Measurements from ENCODE around the gene KLHDC10. TPM values are rescaled to one million over a fixed set of nuclear protein-coding genes. Genes with fewer than 3 reads are reported as not detected.
"Not testable (repeated sequence)": the region's sequence is repeated elsewhere in the genome, so short reads cannot be mapped to it uniquely, and the experiment has no call there.

The KLHDC10 gene
- total RNA-seq, 2 donors from 2014 or later, result 27.9 to 29.0 TPM

DNA sequence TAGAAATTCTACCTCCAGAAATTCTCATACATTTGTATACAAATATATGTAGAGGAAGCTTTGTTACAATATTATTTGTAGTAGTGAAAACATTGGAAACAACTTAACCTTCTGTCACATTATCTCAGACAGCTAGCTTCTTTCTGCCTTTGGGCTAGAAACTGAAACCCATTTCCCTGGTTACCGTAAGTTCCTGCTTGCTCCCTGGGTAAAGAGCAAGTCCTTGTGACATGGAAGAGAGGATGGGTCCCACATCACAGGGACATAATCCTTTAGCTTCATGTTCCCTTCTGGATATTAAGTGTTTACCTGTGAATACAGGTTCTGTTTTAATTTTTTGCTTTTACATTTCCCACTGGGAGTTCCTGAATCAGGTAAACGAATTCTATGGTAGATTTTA, 41.8 kb downstream of the KLHDC10 start:
- intact Hi-C loops (cut with DNase I, micrococcal nuclease), result no loop called here
- ATAC-seq, result no peak

DNA sequence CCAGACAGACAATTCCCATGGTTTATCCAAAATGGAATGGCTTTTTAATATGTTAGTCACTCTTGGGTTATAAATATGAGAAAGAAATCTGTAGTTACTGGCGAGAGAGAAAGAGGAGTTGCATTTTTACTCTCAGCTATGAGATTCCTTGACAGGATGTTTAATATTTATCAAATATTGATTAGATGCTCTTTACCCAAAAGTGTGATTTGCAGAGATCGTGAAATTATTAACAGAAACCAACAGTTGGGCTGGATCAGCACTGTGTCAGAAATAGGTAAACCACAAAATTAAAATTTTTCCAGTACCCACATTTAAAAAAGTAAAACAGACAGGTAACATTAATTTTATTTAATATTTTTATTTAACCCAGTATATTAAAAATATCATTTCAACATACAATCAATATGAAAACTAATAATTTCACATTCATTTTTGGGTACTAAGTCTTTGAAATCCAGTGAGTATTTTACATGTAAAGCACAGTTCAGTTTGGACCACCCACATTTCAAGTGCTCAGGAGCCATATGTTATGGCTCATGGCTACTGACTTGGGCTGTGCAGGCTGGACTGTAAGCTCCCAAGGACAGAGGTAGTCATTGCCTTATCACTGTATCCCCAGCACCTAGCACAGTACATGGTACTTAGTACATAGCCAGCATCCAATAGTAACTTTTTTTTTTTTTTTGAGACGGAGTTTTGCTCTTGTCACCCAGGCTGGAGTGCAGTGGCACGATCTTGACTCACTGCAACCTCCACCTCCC, 42.5 kb downstream of the KLHDC10 start:
- ATAC-seq (peak; percentile 47), DNase-seq (no peak)
- intact Hi-C loops (cut with DNase I, micrococcal nuclease), result no loop called here

More for the DNA sequence above, 41.8 kb downstream of the KLHDC10 start:
- no peak for DNase-seq

DNA sequence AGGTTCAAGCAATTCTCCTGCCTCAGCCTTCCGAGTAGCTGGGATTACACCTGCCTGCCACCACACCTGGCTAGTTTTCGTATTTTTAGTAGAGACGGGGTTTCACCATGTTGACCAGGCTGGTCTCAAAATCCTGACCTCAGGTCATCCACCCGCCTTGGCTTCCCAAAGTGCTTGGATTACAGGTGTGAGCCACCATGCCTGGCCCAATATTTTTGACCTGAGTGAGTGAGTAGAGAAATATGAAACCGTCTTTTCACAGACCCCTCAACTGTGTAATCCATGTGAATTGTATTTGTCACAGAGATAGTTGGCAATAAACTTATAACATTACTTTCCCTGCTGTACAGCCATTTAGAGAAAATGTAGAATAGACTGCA, 43.1 kb downstream of the KLHDC10 start:
- intact Hi-C loops (cut with DNase I, micrococcal nuclease), result not testable (repeated sequence)
- ATAC-seq, result peak; percentile 3

DNA sequence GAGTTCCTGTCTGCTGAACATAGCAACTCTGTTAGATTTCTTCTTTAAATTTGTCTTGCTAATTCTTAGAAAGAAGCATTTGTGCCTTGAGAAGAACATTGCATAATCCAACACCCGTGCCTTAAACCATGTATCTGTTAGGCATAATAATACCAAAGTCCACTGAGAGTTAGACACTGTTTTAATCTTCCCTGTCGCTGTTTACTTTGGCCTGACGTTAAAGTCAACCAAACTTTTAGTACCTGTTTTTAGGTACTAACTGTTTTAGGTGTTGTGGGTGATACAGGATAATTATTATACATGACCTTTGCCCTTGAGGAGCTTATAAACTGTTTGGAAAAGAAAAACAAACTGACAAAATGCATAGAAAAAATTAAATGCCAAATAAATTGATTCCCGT, 43.6 kb downstream of the KLHDC10 start:
- ATAC-seq (peak; percentile 97), DNase-seq (no peak)
- intact Hi-C loops (cut with DNase I, micrococcal nuclease), result no loop called here

More for the DNA sequence above, 43.1 kb downstream of the KLHDC10 start:
- not testable (repeated sequence) for DNase-seq

DNA sequence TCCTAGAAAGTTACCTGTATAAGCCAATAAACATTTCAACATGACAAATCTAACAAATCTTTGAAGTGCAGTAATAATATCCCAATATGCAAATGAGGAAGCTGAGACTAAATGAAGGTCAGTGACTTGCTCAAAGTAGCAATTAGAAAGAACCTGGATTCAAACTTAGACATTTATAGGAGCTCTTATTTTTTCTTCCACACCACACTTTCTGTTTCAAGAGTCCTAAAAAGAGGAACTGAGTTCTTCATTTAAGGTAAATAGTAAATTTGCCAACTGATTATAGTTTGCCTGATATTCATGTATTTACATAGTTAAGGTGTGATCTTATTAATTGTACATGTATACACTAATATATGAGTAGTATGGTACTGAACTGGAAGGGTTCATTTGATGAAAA, 44.0 kb downstream of the KLHDC10 start:
- ATAC-seq (peak; percentile 14), DNase-seq (no peak)
- intact Hi-C loops (cut with DNase I, micrococcal nuclease), result no loop called here

DNA sequence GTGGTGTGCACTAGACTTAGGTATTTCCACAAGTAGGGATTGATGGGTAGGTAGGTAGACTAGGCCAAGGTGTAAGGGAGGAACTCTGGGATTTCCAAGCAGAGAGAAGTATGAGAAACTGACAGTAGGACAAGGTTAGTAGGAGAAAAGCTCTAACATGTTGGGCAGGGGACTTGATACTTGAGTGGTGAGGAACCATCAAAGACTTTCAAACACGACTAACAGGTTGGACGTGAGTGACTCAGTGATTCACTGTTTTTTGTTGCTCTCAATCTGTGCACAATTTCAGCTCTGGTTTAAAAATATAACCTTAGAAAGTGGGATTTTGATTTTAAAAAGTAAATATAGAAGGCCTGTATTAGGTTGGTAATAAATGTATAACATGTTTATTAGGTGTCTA, 44.4 kb downstream of the KLHDC10 start:
- ATAC-seq (peak; percentile 16), DNase-seq (no peak)
- intact Hi-C loops (cut with DNase I, micrococcal nuclease), result no loop called here

DNA sequence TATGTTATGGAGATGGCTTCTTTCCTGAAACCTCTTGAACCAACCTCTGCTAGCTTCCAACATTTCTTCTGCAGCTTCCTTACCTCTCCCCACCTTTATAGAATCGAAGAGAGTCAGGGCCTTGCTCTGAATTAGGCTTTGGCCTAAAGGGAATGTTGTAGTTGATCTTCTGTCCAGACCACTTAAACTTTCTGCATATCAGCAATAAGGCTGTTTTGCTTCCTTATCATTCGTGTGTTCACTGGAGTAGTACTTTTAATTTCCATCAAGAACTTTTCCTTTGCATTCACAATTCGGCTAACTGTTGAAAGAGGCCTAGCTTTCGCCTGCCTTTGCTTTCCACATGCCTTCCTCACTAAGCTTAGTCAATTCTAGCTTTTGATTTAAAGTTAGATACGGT, 48.0 kb downstream of the KLHDC10 start:
- ATAC-seq (no peak), DNase-seq (no peak)
- intact Hi-C loops (cut with DNase I, micrococcal nuclease), result no loop called here

DNA sequence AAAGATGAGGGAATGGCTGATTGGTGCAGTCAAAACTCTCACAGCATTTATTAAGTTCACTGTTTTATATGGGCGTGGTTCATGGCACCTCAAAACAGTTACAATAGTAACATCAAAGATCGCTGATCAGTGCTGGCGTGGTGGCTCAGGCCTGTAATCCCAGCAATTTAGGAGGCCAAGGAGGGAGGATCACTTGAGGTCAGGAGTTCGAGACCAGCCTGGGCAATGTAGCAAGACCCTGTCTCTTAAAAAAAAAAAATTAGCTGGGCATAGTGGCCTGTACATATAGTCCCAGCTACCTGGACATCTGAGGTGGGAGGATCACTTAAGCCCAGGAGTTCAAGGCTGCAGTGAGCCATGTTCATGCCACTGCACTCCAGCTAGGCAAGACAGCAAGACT, 48.5 kb downstream of the KLHDC10 start:
- intact Hi-C loops (cut with DNase I, micrococcal nuclease), result no loop called here
- DNase-seq (no peak), ATAC-seq (no peak)

DNA sequence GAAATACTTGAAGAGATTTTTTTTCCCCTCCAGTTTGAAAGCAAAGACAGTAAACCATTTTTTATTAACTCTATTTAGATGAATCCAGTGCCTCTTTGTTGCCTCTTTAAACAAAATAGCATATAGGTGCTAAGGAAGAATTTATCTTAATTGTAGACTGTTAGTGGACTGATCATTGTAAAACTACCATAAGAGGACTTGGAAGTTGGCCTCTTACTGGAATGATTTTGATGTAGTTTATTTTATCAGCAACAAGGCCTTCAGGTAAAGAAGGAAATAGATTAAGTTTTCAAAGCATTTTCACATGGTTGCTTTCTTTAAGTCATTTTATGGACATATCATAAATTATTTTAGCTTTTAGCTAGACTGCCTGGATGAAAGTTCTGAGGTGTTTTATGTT, 53.2 kb downstream of the KLHDC10 start:
- no peak for ATAC-seq
- DNase-seq, result no peak
- intact Hi-C loops (cut with DNase I, micrococcal nuclease), result no loop called here

DNA sequence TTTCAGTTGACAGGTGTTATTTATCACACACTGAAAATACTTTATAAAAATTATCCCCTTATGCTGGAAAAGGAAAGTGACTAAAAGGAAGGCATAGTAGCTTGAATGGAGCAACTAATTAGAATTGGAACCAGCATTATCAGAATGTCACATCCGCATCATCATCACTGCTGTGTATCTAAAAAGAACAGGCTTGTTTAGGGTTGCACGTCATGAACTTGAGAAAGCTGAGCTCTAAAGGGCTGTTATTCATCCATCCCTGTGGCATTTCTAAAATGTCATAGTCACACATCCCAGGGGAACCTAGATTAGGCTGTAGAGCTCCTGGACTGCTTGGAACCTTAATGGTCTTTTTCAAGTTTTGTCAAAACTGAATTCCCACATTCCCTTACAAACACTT, 54.4 kb downstream of the KLHDC10 start:
- ATAC-seq, result no peak
- intact Hi-C loops (cut with DNase I, micrococcal nuclease), result no loop called here
- no peak for DNase-seq

DNA sequence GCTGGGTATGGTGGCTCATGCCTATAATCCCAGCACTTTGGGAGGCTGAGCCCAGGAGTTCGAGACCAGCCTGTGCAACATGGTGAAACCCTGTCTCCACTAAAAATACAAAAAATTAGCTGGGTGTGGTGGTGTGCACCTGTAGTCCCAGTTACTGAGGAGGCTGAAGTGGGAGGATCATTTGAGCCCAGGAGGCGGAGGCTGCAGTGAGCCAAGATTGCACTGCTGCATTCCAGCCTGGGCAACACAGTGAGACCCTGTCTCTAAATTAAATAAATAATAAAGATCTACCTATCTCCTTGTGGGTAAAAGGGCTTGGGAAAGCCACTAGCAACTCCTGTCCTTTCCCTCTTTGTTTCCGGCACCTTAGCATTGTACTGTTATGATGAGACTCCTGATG, 56.5 kb downstream of the KLHDC10 start:
- intact Hi-C loops (cut with DNase I, micrococcal nuclease); DNase-seq; ATAC-seq: not testable (repeated sequence)

DNA sequence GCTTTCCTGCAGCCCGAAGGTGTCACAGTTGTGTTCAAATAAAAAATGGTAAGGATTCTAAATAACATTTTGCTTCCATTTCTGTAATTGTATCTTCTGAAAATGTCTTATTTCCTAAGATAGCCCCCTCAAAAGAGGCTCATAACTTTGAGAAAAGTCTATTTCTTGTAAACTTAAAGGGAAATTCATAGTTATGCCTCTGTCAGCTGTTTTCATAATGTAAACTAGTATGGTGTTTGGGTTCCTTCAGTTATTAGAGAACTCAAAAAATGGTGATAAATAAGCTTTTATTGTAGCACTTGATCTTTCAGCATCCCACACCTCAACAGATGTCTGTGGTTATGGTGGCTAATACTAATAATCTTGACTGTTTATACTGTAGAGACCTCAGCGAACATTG, 57.1 kb downstream of the KLHDC10 start:
- no peak for DNase-seq
- intact Hi-C loops (cut with DNase I, micrococcal nuclease), result no loop called here
- ATAC-seq, result no peak

DNA sequence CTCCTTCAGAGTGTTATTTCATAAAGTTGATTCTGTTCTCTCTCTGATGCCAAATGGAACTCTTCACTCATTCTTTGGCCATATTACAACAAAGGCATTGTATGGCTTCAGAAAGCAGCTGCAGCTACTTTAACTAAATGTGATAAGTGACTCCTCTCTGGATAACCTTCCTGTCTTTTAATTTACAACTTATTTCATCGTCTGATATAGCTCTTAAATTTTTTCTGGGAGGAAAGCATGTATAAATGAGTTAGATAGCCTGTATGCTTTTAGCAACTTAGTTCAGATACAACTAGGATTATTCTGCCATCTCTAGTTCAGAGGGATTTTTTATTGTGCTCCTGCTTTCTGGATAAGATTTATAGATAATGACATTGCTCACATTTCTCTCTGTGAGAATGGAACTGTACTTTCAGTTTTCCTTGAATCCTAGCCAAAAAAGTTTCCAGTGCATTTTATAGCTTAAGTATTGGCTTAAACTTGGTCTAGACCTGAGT, 57.5 kb downstream of the KLHDC10 start:
- DNase-seq, result no peak
- intact Hi-C loops (cut with DNase I, micrococcal nuclease), result no loop called here
- peak; percentile 77 for ATAC-seq

DNA sequence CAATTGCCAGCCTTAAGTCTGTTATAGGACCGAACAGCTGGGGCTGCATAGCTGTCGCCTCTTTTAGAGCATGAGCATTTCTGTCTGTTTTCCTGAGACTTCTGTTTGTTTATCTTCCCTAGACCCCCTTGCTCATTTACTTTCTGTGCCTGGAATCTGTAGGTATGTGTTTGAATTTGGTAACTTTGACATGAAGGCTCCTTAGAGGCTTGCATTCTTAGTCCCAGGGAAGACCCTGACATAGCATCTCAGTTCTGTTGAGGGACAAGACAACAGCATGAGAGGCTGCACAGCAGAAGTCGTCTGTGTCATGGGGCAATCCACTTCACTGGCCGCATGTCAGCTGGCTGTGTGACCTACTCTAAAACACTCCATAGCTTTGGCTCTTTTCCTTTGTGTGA, 58.7 kb downstream of the KLHDC10 start:
- no peak for ATAC-seq
- intact Hi-C loops (cut with DNase I, micrococcal nuclease), result no loop called here
- no peak for DNase-seq

DNA sequence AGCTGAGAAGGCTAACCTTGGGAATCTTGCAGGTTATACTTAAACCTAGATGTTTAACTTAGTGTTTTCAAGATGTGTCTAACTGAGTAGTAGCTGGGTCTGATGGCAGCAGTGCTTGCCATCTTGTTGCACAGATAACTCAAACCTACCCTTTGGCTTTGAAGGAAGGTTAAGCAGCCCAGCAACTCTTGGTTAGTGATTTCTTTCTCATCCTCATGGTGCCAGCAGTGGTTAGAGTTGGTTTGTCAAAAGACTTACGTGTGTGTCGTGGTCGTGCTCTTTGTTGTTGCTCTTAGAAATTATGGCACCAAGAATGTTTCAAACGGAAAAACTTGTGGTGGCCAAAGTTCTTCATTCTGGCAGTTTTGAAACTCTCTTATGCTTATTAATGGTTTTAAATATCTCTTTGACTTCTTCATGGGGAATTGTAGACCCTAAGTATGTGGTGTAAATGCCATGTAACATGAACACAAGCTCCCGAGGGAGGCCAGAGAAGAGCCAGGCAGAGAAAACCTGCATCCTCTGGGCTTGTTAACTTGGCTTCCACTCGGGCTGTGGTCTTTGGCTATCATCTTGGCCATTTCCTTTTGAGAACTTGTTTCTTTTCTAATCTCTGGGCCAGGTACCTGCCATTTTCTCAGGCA, 61.0 kb downstream of the KLHDC10 start:
- intact Hi-C loops (cut with DNase I, micrococcal nuclease), result no loop called here
- ATAC-seq (no peak), DNase-seq (no peak)

DNA sequence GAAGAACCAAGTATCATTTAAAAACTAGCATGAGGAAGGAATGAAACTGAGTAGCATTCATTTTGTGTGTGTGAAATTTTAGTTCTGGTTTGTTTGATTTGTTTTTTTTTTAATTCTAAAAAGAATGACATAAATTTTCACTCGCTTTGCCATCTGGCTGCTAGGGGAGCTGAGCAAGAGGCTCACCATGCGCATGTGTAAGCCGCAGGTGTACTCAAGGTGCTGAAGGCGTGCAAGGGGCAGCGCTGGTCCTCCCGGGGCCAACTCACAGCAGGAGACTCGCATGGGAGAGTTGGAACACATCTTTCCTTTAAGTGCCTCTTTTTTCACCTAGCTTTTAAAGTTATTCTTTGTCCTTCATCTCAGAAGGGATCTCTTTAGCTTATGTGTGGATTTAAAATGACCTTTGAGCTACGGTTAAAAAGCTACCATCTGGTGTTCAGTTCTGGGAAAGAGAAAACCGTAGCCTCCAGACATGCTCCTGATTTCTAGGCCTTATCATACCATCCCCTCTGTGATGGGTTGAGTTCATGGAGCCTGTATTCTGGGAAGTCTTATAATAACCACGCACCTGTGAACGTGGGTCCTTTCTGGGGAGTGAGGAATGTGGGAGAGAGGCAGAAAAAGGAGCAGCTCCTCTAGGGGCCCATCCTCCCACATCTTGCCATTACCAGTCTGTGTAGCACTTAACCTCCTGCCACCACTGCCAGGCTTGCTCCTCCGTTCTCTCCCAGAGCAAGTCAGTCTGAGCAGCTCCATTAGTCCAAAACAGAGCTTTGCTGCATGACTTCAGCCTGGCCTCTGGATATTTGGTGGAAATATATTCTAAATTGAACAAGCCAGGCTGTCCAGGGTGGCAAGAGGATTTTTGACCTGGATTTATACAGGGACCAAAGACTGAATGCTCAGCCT, 61.9 kb downstream of the KLHDC10 start:
- intact Hi-C loops (cut with DNase I, micrococcal nuclease), result no loop called here
- no peak for ATAC-seq
- no peak for DNase-seq

DNA sequence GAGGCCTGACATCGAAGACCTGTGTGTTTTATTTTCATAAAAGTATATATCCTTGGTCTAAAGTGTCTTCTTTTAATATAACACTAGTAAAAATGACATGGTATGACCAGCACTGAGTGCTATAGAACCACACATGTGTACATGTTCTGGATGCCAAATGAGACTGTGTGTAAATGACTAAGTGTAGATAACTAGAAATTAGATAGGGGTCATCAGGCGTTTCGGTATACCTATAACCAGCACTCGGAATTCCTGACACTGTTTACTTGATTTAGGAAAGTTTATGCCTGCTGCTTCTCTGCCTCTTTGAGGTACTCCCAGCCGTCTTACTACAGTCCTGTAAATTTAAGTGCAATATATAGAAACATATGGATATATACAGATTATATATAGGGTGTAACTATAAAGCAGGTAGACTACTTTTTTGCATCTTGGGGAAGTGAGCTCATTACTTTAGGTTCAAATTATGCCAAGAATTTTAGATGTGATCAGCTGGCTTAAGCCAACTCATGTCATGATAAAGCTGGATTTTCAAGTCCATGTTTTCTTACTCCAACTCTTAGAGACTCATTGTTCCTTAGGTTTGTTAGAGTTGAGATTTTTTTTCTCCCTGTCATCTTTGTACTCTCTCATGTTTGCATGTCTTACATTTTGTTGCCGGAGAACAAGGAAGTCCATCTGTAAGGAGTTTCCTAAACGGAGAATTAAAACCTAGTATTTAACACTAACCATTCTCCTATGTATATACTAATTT, 62.9 kb downstream of the KLHDC10 start:
- ATAC-seq (no peak), DNase-seq (no peak)
- intact Hi-C loops (cut with DNase I, micrococcal nuclease), result no loop called here

DNA sequence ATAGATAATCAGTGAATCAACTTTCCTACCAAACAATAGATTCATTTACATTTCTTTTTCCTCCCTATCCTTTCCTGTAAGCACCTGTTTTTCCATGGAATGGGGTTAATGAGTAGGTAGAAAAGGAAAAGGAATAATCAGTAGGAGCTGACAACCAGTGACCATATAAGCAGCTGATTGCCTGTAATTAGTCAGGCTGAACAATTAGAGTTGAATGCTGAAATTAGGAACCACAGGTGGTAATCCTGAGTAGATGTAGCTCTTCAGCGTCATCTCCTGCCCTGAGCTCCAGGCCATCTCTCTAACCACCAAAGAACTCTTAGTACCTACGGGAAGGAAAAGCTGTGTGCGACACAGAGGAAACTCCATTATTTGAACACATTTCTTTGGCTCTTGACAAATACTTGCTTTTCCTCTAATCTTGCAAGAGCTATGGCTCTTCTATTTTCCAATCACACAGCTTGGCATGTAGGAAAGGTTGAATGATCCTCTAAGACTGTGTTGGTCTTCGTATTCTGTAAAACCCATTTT, 63.8 kb downstream of the KLHDC10 start:
- no peak for ATAC-seq
- intact Hi-C loops (cut with DNase I, micrococcal nuclease), result no loop called here
- no peak for DNase-seq

DNA sequence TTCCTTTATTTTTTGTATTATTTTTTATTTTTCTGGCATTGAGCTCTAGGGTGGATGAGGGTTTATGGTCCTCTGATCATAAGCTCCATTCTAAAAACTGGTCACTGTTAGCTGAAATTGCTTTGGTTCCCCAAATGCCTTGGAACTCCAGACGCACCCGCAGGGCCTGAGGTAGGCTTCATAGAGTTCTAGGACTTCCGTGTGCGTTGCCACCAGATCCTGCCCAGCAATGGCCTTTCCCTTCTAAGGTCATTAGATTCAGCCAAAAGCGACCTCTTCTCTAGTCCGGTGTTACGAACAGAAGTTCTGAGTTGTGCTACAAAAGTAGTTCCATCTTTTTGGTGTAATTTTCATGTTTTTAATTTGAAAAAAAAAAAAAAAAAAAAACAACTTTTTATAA, 64.4 kb downstream of the KLHDC10 start:
- intact Hi-C loops (cut with DNase I, micrococcal nuclease), result no loop called here
- DNase-seq (no peak), ATAC-seq (no peak)
